ENCODE results near the gene CCNT2.
"Not testable (repeated sequence)": the region's sequence is repeated elsewhere in the genome, so short reads cannot be mapped to it uniquely, and the experiment has no call there.

CCNT2 gene
- 91.0 to 106 reads per million in 2 donors for total RNA-seq

DNA sequence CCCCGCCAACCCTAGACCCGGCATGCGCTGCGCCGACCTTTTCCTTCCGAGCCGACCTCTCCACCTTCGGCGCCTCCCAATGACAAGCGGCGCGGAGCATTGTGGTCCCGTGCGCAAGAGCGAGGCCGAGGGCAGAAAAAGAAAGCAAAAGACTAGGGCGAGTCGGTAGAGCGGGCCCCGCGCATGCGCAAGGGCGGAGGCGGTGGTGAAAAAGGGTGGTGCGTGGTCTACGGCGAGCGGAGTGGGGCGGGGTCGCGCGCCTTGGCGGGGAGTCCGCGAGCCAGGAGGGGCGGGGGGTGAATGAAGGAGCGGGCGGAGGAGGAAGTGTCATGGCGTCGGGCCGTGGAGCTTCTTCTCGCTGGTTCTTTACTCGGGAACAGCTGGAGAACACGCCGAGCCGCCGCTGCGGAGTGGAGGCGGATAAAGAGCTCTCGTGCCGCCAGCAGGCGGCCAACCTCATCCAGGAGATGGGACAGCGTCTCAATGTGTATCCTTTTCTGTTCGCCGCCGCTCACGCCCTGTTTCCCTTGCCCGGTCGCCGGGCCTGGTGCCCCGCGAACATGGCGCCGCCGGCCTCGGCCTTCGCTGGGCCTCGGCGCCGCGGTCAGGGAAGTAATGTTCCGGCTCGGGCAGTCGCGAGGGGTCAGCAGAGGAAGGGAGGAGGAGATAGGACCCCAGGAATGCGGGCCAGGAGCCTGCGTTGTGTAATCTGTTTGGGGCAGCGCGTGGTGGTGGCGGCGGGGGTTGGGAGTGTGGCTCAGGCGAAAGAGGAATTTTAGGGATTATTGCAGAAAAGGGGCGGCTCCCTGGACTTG, at the start of gene CCNT2:
TSS of gene CCNT2 (plus strand) at position 297 of the 815 bp plus-strand sequence. CDS start at position 330, 33 bp downstream.
- DNase-seq = peak; percentile 99 to 100 (median 100)

- DNase-seq = no peak
Measured at GRCh38 chr2:134869946-134870736, 48.5 kb upstream of the CCNT2 start.

GRCh38 chr2:134873152-134873551, 45.5 kb upstream of the CCNT2 start:
- no peak for DNase-seq

DNA sequence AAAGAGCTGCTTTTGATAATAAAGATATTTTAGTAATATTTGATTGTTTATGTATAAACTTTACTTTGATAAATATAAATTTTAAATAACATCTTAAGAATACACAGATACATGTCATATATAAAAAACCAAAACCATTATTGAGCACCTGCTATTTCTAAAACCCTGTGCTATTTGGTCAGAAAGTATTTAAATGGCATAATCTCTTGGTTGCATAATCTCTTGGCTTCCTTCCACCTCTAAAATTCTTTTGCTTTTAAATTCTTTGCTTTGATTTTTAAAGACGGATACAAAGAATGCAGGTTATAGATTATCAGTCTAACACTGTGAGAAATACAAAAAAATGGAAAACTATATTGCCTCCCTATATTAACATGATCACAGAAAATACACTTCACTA, 43.3 kb upstream of the CCNT2 start:
- DNase-seq = no peak

- no peak for DNase-seq
Measured at GRCh38 chr2:134882773-134883172, 35.8 kb upstream of the CCNT2 start.

DNA sequence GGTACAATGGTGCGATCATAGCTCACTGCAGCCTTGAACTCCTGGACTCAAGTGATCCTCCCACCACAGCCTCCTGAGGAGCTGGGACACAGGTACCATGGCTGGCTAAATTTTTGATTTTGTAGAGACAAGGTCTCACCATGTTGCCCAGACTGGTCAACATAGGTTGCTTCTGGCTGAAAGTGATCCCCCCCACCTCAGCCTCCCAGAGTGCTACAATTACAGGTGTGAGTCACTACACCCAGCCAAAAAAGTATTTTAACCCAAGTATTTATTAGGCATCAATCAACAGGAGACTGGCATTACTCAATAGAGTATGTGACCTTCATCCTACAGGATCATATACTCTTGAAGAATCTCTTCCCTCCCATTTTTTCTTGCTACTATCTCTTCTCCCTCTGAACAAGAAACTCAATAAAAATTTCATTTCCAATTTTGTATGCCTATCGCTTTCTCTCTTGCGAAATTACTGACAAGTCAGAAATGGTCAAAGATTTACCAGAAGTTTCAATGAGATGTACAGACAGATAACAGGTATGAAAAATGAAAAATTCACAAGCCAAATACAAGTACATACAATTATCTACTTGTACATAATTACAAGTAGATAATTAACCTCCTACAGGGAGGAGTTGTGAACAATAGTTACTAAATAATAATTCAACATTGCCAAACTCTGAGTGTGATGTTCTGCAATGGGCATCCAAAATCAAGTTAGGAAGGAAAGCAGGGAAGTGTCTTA, 34.9 kb upstream of the CCNT2 start:
- no peak for DNase-seq

GRCh38 chr2:134884435-134884834, 34.2 kb upstream of the CCNT2 start:
- DNase-seq = no peak

DNA sequence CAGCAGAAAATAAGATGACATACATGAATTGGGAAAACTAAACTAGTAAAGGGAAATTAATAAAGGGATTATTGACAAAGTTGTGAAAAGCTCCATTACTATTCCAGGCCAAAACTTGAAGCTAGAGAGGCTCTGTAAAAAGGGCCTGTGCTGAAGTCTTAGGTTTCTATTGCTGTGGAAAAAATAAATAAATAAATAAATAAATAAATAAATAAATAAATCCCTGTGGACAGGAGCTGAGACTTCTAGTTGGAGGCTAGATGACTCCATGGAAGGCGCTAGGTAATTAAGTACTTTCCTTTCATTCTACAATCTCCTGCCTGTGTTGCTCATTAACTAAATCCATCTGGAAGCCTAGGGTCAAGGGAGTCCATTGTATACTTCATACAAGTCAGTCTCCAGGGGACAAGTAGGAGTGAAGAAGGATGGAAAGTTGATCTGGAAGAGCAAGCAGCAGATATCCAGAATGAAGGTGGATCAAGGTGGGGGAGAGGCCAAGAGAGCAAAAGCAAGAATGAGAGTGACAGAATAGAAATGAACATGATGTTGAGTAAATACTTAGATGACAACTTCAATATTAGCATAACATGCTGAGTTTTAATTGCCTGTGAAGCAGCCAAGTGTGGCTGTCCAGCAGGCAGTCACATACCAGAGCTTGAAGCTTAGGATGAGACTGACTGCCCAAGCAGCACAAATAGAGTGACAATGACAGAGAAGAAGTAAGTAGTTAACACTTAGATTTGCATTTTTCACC, 26.2 kb upstream of the CCNT2 start:
- DNase-seq = no peak

DNA sequence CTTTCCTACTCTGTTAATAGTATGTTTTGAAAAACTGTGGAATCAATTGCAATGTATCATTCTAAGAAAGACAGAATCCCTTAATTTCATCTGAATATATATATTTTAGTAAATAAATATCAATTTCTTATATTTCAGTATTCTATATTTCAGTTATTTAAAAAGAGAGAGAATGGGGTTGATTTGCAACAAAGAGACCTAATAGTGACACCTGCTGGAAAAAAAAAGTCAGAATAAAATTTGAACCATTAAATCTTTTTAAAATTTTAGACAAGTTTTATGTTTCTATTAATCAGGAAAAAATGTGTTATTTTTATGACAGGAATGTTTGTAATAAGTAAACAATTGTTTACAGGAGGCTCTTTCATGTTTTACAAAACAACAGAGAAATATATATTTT, 20.7 kb upstream of the CCNT2 start:
- DNase-seq = no peak

DNA sequence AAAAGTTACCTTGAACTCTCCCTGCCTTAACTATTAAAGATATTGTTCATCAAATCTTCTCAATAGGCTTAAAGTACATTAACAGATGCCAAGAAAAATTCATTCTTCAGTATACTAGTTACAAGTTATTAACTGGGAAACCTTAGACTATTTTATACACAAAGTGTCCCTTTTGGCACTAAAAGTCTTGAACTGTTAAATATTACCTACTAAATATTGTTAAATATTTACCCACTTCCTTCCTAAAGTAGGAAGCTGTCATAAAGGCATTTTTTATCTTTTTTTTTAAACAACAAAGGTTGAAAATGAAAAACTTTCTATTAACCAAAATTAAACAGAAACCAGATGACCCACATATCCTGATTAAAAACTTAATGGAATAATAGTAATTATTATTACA, 19.4 kb upstream of the CCNT2 start:
- no peak for DNase-seq

DNA sequence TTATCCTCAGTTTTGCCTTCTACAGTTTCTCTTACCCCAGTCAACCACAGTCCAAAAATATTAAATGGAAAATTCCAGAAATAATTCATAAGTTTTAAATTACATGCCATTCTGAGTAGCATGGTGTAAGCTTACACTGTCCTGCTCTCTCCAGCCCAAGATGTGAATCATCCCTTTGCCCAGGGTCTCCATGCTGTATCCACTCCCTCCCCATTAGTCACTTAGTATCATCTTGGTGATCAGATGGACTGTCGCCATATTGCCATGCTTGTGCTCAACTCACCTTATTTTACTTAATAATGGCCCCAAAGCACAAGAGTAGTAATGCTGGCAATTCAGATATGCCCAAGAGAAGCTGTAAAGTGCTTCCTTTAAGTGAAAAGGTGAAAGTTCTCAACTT, 18.5 kb upstream of the CCNT2 start:
- no peak for DNase-seq

GRCh38 chr2:134903701-134904100, 14.9 kb upstream of the CCNT2 start:
- not testable (repeated sequence) for DNase-seq

GRCh38 chr2:134905168-134905567, 13.5 kb upstream of the CCNT2 start:
- DNase-seq = no peak

- peak in 1 of 5 experiments; percentile 62 for DNase-seq
Measured at GRCh38 chr2:134906726-134907125, 11.9 kb upstream of the CCNT2 start.

DNA sequence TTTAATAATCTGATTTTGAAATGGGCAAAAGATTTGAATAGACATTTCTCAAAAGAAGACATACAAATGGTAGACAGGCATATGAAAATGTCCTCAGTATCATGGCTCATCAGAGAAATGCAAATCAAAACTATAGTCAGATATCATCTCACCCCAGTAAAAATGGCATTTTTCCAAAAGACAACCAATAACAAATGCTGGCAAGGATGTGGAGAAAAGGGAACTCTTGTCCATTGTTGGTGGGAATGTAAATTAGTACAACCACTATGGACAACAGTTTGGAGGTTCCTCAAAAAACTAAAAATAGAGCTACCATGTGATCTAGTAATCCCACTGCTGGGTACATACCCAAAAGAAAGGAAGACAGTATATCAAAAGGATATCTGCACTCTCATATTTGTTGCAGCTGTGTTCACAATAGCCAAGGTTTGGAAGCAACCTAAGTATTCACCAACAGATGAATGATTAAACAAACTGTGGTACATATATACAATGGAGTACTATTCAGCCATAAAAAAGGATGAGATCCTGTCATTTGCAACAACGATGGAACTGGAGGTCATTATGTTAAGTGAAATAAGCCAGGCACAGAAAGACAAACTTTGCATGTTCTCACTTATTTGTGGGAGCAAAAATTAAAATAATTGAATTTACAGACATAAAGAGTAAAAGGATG, 11.0 kb upstream of the CCNT2 start:
- peak in 1 of 5 experiments; percentile 3 for DNase-seq

DNA sequence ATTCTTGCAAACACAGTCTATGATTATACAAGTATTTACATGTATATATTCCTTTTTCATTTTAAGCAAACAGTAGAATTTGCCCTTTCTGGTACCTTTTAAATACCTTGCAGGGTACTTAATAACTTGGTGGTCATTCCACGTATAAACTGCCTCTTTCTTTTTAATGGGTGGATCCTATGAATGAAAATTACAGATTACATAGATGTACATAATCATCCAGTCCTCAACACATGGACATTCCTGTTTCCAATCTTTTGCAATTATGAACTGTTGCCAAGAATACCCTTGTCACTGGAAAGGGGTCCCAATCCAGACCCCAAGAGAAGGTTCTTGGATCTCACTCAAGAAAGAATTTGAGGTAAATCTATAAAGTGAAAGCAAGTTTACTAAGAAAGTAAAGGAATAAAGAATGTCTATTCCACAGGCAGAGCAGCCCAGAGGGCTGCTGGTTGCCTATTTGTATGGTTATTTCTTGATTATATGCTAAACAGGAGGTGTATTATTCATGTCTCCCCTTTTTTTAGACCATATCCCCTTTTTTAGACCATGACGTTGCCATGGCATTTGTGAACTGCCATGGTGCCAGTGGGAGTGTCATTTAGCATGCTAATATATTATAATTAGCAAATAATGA, 7.7 kb upstream of the CCNT2 start:
- no peak for DNase-seq

- no peak for DNase-seq
Measured at GRCh38 chr2:134911400-134911785, 7.2 kb upstream of the CCNT2 start.

DNA sequence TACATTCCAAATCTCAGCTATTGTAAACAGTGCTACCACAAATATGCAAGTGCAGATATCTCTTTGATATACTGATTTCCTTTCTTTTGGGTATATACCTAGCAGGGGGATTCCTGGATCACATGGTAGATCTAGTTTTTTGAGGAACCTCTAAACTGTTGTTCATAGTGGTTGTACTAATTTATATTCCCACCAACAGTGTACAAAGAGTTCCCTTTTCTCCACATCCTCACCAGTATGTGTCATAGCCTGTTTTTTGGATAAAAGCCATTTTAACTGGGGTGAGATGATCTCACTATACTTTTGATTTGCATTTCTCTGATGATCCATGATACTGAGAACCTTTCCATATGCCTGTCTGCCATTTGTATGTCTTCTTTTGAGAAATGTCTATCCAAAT, 6.3 kb upstream of the CCNT2 start:
- no peak for DNase-seq

DNA sequence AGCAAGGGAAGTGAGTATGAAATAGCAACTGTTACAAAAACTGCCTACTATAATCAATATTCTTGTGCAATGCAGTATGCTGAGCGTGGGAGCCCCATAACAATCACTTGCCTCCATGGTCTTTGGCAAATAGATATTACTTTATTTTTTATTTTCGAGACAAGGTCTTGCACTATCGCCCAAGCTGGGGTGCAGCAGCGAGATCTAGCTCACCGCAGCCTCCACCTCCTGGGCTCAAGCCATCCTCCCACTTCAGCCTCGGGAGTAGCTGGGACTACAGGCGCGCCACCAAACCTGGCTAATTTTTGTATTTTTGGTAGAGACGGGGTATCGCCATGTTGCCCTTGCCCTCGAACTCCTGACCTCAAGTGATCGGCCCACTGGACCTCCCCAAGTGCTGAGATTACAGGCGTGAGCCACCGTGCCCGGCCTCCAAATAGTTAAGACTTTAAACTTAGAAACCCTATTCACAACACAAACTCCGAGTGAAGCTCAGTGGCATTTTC, 1.2 kb upstream of the CCNT2 start:
- peak in 2 of 5 experiments; percentile 3 to 33 for DNase-seq

- peak in 4 of 5 experiments; percentile 71 to 97 (median 82) for DNase-seq
Measured at GRCh38 chr2:134917888-134918525, 615 bp upstream of the CCNT2 start.
